Bronchial epithelial cell (primary cell): ENCODE measurements around the gene PACSIN1. TPM values are rescaled to one million over a fixed set of nuclear protein-coding genes. Genes with fewer than 3 reads are reported as not detected.

Experiments
- DNase-seq: peaks from one replicate; pipeline ENCODE4 v3.0.0-alpha.2; 2010; ENCODE audit warnings: low read depth
- FAIRE-seq: peaks from 2 replicates; lab custom pipeline; 2011; peaks lifted over from hg19 to GRCh38; lab: Jason Lieb, UNC
- H3K27me3 ChIP-seq: 2 replicates; pipeline ENCODE4 v1.5.1; 2011; ENCODE audit warnings: low read length; ENCODE audit not compliant: control insufficient read depth, insufficient read depth
- H3K36me3 ChIP-seq: 2 replicates; pipeline ENCODE4 v1.5.1; 2011; ENCODE audit warnings: low read length; ENCODE audit not compliant: control insufficient read depth, insufficient read depth
- H3K4me3 ChIP-seq: 2 replicates; pipeline ENCODE4 v1.5.1; 2011; ENCODE audit warnings: mild to moderate bottlenecking, low read depth, low read length, control low read depth
- total RNA-seq: library from RNA; depleted of rRNA; stranded (reverse); fragments of >200 nt; gene quantifications from 2 replicates; pipeline ENCODE4 v1.2.1, GENCODE V29; 2014
- TF ChIP-seq, protein P1 (sequence below): IDR thresholded peaks from 2 replicates; pipeline ENCODE4 v1.5.1; 2011; ENCODE audit warnings: mild to moderate bottlenecking, moderate library complexity, low read length, control low read depth, inconsistent platforms; ENCODE audit not compliant: insufficient read depth, severe bottlenecking

The PACSIN1 gene
- total RNA-seq, 1 donor from 2014 or later: not detected

GRCh38 chr6:34489207-34489805 lies 23.4 kb downstream of the PACSIN1 start:
- H3K4me3 ChIP-seq: no peak overlapping the region
- TF ChIP-seq, protein P1, sequence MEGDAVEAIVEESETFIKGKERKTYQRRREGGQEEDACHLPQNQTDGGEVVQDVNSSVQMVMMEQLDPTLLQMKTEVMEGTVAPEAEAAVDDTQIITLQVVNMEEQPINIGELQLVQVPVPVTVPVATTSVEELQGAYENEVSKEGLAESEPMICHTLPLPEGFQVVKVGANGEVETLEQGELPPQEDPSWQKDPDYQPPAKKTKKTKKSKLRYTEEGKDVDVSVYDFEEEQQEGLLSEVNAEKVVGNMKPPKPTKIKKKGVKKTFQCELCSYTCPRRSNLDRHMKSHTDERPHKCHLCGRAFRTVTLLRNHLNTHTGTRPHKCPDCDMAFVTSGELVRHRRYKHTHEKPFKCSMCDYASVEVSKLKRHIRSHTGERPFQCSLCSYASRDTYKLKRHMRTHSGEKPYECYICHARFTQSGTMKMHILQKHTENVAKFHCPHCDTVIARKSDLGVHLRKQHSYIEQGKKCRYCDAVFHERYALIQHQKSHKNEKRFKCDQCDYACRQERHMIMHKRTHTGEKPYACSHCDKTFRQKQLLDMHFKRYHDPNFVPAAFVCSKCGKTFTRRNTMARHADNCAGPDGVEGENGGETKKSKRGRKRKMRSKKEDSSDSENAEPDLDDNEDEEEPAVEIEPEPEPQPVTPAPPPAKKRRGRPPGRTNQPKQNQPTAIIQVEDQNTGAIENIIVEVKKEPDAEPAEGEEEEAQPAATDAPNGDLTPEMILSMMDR: no peak
- H3K36me3 ChIP-seq: no peaks in the 10 kb centered on the region
- FAIRE-seq (no peak), DNase-seq (no peak)
- H3K27me3 ChIP-seq: no peaks in the 10 kb centered on the region

- TF ChIP-seq, protein P1: no peak
- H3K36me3 ChIP-seq: no peaks in the 10 kb centered on the region
- no peaks in the 10 kb centered on the region for H3K27me3 ChIP-seq
- no peak overlapping the region for H3K4me3 ChIP-seq
- no peak for DNase-seq
- FAIRE-seq: no peak
Observed at GRCh38 chr6:34490390-34491090, 24.7 kb downstream of the PACSIN1 start.

DNA sequence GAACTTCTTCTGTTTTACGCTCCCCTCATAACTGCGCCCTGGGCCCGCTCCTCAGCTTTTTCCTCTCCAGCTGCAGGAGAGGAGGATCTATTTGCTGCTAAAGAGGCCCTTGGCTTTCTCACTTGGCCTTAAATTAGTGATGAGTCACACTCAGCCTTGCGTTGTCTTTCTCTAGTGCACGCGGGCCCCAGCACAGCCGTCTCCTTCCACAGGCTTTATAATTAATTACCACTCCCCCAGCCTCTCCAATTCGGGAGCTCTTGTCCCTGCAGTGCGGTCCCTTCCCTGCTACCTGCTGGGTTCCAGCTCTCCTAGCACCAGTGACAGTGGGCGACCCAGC lies 25.2 kb downstream of the PACSIN1 start:
- Histone ChIP-seq H3K36me3 (no peaks in the 10 kb centered on the region), H3K27me3 (no peaks in the 10 kb centered on the region), H3K4me3 (no peak overlapping the region)
- peak; percentile 8 for DNase-seq
- FAIRE-seq: no peak
- TF ChIP-seq, protein P1: no peak

GRCh38 chr6:34493344-34493743 lies 27.5 kb downstream of the PACSIN1 start:
- DNase-seq: no peak
- H3K36me3 ChIP-seq: no peaks in the 10 kb centered on the region
- no peak overlapping the region for H3K4me3 ChIP-seq
- TF ChIP-seq, protein P1: no peak
- FAIRE-seq: no peak
- H3K27me3 ChIP-seq: peaks cover 2% of the 10 kb centered on the region

DNA sequence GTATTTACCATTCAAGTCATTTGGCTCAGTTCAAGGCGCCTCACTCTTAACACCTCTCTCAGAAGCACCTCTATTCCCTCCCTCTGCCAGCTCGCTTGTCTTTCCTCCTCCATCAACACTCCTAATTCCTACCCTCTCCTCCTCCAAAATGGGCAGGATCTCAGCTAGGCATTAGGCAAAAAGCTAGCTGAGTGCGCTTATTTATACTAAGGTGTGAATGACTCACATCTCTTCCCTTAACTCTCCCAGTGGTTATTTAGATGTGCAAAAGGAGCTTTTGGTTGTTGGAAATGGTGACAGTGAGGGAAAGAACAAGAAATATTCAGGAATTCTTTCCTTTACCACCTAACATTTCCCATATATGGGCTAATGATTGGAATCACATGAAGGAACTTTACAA lies 29.1 kb downstream of the PACSIN1 start:
- TF ChIP-seq, protein P1: no peak
- DNase-seq: no peak
- Histone ChIP-seq H3K4me3 (no peak overlapping the region), H3K36me3 (no peaks in the 10 kb centered on the region), H3K27me3 (peaks cover 2% of the 10 kb centered on the region)
- FAIRE-seq: no peak
